ENCODE data around the gene GABARAP.

DNA sequence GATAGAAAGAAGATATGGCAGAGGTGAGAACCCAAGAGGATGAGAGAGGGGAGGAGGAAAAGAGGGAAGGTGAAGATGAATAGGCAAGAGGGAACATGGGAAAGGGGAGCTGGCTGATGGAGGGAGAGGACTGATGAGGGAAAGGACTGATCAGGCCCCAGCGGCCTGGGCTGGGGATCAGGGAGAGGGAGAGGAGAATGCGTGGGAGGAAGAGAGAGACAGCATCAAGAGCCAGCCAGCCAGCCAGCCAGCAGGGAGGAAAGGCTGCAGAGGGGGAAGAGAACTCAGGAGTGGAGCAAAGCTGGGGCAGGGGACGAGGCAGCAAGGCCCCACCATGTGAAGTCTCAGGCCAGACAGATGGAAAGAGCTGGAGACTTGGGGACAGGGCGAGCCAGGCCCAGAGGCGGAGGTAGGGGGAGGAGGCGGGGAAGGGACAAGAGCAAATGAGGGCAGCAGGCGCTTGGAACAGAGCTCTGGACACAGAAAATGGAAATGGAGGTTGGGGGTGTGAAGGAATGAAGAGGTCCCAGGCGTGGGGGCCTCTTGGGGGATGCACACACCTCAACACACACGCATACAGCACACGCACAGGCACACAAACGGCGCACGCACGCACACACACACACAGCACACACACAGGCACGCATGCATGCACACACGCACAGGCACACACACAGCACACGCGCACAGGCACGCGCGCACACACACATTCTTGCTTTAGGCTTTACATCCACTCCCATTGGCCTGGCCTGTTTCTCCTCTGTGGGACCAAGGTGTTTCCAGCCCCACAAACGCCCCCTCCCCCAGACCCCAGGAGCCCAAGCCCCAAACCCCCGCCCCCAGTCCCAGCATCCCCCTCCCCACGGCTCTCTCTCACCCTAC, 34.9 kb downstream of the GABARAP start:
- no peak for TF ChIP-seq EZH2 (IDR thresholded peaks at IDR 0.05; ENCODE audit: borderline replicate concordance, insufficient read depth, low read depth, low read length, poor library complexity, severe bottlenecking)
- TF ChIP-seq, protein P1, sequence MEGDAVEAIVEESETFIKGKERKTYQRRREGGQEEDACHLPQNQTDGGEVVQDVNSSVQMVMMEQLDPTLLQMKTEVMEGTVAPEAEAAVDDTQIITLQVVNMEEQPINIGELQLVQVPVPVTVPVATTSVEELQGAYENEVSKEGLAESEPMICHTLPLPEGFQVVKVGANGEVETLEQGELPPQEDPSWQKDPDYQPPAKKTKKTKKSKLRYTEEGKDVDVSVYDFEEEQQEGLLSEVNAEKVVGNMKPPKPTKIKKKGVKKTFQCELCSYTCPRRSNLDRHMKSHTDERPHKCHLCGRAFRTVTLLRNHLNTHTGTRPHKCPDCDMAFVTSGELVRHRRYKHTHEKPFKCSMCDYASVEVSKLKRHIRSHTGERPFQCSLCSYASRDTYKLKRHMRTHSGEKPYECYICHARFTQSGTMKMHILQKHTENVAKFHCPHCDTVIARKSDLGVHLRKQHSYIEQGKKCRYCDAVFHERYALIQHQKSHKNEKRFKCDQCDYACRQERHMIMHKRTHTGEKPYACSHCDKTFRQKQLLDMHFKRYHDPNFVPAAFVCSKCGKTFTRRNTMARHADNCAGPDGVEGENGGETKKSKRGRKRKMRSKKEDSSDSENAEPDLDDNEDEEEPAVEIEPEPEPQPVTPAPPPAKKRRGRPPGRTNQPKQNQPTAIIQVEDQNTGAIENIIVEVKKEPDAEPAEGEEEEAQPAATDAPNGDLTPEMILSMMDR (IDR thresholded peaks at IDR 0.05): no peak

Data from B cell (primary cell).